ENCODE measurements around the gene P2RY6. TPM values are rescaled to one million over a fixed set of nuclear protein-coding genes. Genes with fewer than 3 reads are reported as not detected.

Gene P2RY6
- total and polyA plus RNA-seq, 2 of the 8 experiments (the other 6 are each of a cell fraction or from before 2014, with no cell fraction given) = 0.15 TPM; not detected in 1

- H4K5ac ChIP-seq (ENCODE audit: insufficient read length, low read depth, low read length) = no peak overlapping the region
- H3K27me3 ChIP-seq (replicated peaks in 1 of 4; ENCODE audit: control insufficient read depth in 3 of 4, extremely low read depth in 1 of 4, insufficient read depth in 3 of 4, low read length in 3 of 4) = peaks cover 0 to 16% (median 8%) of the 10 kb centered on the region in 4 experiments; a peak in 5 of 7 replicates
- H3K4me3 ChIP-seq (ENCODE audit: extremely low read depth in 1 of 4, insufficient read depth in 2 of 4, low read depth in 3 of 4, low read length in 4 of 4) = no peak overlapping the region
- H4K91ac ChIP-seq (replicated peaks; ENCODE audit: insufficient read length, low read length) = no peak overlapping the region
- no peak overlapping the region for H2AK5ac ChIP-seq (ENCODE audit: low read depth, low read length)
- no peak overlapping the region for H2BK120ac ChIP-seq (replicated peaks; ENCODE audit: low read depth, low read length)
- H3K4me2 ChIP-seq (ENCODE audit: insufficient read depth in 1 of 2, low read depth in 2 of 2, low read length in 2 of 2) = no peak overlapping the region
- H4K20me1 ChIP-seq (replicated peaks in 1 of 2; ENCODE audit: control insufficient read depth in 1 of 2, insufficient read depth in 2 of 2, low read length in 2 of 2) = peaks cover 0 to 2% of the 10 kb centered on the region in 2 experiments
- no peak overlapping the region for H2BK5ac ChIP-seq (ENCODE audit: low read depth, low read length)
- no peak overlapping the region for H3K23ac ChIP-seq (ENCODE audit: insufficient read length)
- CTCF ChIA-PET (ENCODE audit: partially characterized antibody) = interaction anchor here (0.8 to 19.0 kb wide), 13 partner anchors 7 to 115 kb away, joined by 3 to 233 read pairs (median 21); partner anchors contain the start of genes ARHGEF17 and P2RY6
- no peak overlapping the region for H3K18ac ChIP-seq (ENCODE audit: extremely low read depth, low read length)
- H3K79me1 ChIP-seq (ENCODE audit: low read depth, low read length) = no peaks in the 10 kb centered on the region
- TF ChIP-seq SIX5 (IDR thresholded peaks at IDR 0.05; ENCODE audit: low read depth, low read length) (no peak), NANOG (IDR thresholded peaks at IDR 0.05; ENCODE audit: insufficient read depth, low read depth, low read length, poor library complexity, severe bottlenecking) (no peak), TBP (IDR thresholded peaks at IDR 0.05; ENCODE audit: low read depth, low read length) (no peak), RBBP5 (IDR thresholded peaks at IDR 0.05; ENCODE audit: borderline replicate concordance, low read depth, low read length) (no peak), TAF1 (IDR thresholded peaks at IDR 0.05; ENCODE audit: low read depth, low read length) (no peak), KDM1A (IDR thresholded peaks at IDR 0.05; ENCODE audit: borderline replicate concordance, low read length) (no peak), ZNF274 (IDR thresholded peaks at IDR 0.05; ENCODE audit: borderline replicate concordance, extremely low read depth, low read length) (no peak), HDAC6 (IDR thresholded peaks at IDR 0.05; ENCODE audit: low read depth, low read length) (no peak), TAF7 (optimal IDR thresholded peaks at IDR 0.05; ENCODE audit: borderline replicate concordance, low read depth, low read length) (no peak), ATF3 (IDR thresholded peaks at IDR 0.05; ENCODE audit: insufficient read depth, low read depth, low read length) (no peak), SUZ12 (IDR thresholded peaks at IDR 0.05; ENCODE audit: low read length) (no peak)
- no peak overlapping the region for H2BK12ac ChIP-seq (ENCODE audit: low read depth, low read length)
- H3K4me1 ChIP-seq (replicated peaks in 1 of 4; ENCODE audit: control insufficient read depth in 3 of 4, insufficient read depth in 4 of 4, low read length in 3 of 4) = peaks cover 0 to 10% (median 4%) of the 10 kb centered on the region in 4 experiments; a peak in 6 of 7 replicates
- H3K4ac ChIP-seq (replicated peaks; ENCODE audit: insufficient read length, low read depth, low read length) = no peak overlapping the region
- H3K9ac ChIP-seq (replicated peaks in 1 of 4; ENCODE audit: extremely low read depth in 1 of 4, low read depth in 3 of 4, low read length in 3 of 4) = no peak overlapping the region
- POLR2A ChIA-PET (ENCODE audit: partially characterized antibody) = no interaction called here
- H2BK15ac ChIP-seq (ENCODE audit: low read length) = no peak overlapping the region
- H3K14ac ChIP-seq (ENCODE audit: insufficient read length) = no peak overlapping the region
- no peaks in the 10 kb centered on the region for H3K9me3 ChIP-seq (ENCODE audit: insufficient read depth in 2 of 2, low read depth in 1 of 2, low read length in 1 of 2)
- no peak overlapping the region for H2AFZ ChIP-seq (ENCODE audit: low read length)
- no peak overlapping the region for H3K56ac ChIP-seq (replicated peaks; ENCODE audit: insufficient read length, low read depth, low read length)
- DNase-seq (ENCODE audit: low read depth in 1 of 2, low spot score in 2 of 2) = no peak
- no peaks in the 10 kb centered on the region for H3K79me2 ChIP-seq (ENCODE audit: control insufficient read depth in 1 of 2, insufficient read depth in 2 of 2, low read length in 2 of 2)
- WGBS, 2 experiments (ENCODE audit: extremely low coverage in 1 of 2, insufficient coverage in 1 of 2, insufficient read length in 1 of 2, insufficient replicate concordance in 2 of 2, low coverage in 1 of 2, low lambda C conversion rate in 2 of 2, missing lambda C conversion rate in 1 of 2) = 76% methylated on average over 4 of the region's 4 CpGs; no CpG with 5 or more reads in 1 of the 2 experiments
- no peak overlapping the region for H2BK20ac ChIP-seq (ENCODE audit: low read length)
- no peak for FAIRE-seq
- H3K23me2 ChIP-seq (ENCODE audit: low read depth, low read length) = no peaks in the 10 kb centered on the region
- no peaks in the 10 kb centered on the region for H3K36me3 ChIP-seq (ENCODE audit: control insufficient read depth in 2 of 4, insufficient read depth in 4 of 4, low read length in 3 of 4)
- no peak overlapping the region for H3K27ac ChIP-seq (ENCODE audit: low read depth, low read length)
- H4K8ac ChIP-seq (ENCODE audit: extremely low read depth, insufficient read depth, low read length) = no peak overlapping the region
These were observed 21.3 kb downstream of the P2RY6 start for GRCh38 chr11:73293356-73293936.

All from H1 (cell line).